RPMI8226 (cell line): ENCODE measurements around the gene ABCG1.

ENCODE experiments used
- DNase-seq: peaks from one replicate; pipeline ENCODE4 v3.0.0-alpha.2; 2015

Gene ABCG1

GRCh38 chr21:42272984-42273600 is 54.2 kb downstream of the ABCG1 start:
- no peak for DNase-seq

- DNase-seq, result no peak
These were observed 57.1 kb downstream of the ABCG1 start for GRCh38 chr21:42276076-42276475.

GRCh38 chr21:42276526-42277154 is 57.7 kb downstream of the ABCG1 start:
- DNase-seq, result no peak

- DNase-seq, result no peak
These were observed 58.7 kb downstream of the ABCG1 start for GRCh38 chr21:42277593-42277992.

- DNase-seq, result no peak
These were observed 59.7 kb downstream of the ABCG1 start for GRCh38 chr21:42278451-42279149.

GRCh38 chr21:42279341-42279871 is 60.5 kb downstream of the ABCG1 start:
- DNase-seq, result no peak

GRCh38 chr21:42279888-42280287 is 60.9 kb downstream of the ABCG1 start:
- no peak for DNase-seq

GRCh38 chr21:42280356-42281180 is 61.6 kb downstream of the ABCG1 start:
- DNase-seq, result no peak

GRCh38 chr21:42281181-42281680 is 62.3 kb downstream of the ABCG1 start:
- DNase-seq, result no peak

GRCh38 chr21:42282021-42282420 is 63.1 kb downstream of the ABCG1 start:
- no peak for DNase-seq

GRCh38 chr21:42282715-42283114 is 63.8 kb downstream of the ABCG1 start:
- DNase-seq, result no peak

GRCh38 chr21:42285569-42286245 is 66.8 kb downstream of the ABCG1 start:
- DNase-seq, result no peak

- no peak for DNase-seq
These were observed 67.5 kb downstream of the ABCG1 start for GRCh38 chr21:42286416-42286815.

- no peak for DNase-seq
These were observed 68.5 kb downstream of the ABCG1 start for GRCh38 chr21:42287193-42288083.

GRCh38 chr21:42288962-42289361 is 70.0 kb downstream of the ABCG1 start:
- DNase-seq, result no peak

GRCh38 chr21:42289926-42290325 is 71.0 kb downstream of the ABCG1 start:
- DNase-seq, result no peak

GRCh38 chr21:42290505-42290904 is 71.6 kb downstream of the ABCG1 start:
- DNase-seq, result no peak

GRCh38 chr21:42291003-42291750 is 72.2 kb downstream of the ABCG1 start:
- DNase-seq, result no peak

GRCh38 chr21:42291751-42292562 is 73.0 kb downstream of the ABCG1 start:
- no peak for DNase-seq
